Suprapubic skin (tissue), 4 donors: ENCODE results near the gene ZNF507. TPM values are rescaled to one million over a fixed set of nuclear protein-coding genes. Genes with fewer than 3 reads are reported as not detected.

ENCODE experiments used
- DNase-seq, 2 donors: peaks; one replicate each; pipeline ENCODE4 v3.0.0-alpha.2; 2019; ENCODE audit warnings: low spot score in 2 of 2
- H3K27ac ChIP-seq: fragments of 200-600 bp; sonication (generic); one replicate; pipeline ENCODE4 v1.5.1; 2019
- H3K27me3 ChIP-seq: fragments of 200-600 bp; sonication (generic); one replicate; pipeline ENCODE4 v1.5.1; 2019
- H3K36me3 ChIP-seq: fragments of 200-600 bp; sonication (generic); one replicate; pipeline ENCODE4 v1.5.1; 2019
- H3K4me1 ChIP-seq: fragments of 200-600 bp; sonication (generic); one replicate; pipeline ENCODE4 v1.5.1; 2019
- H3K4me3 ChIP-seq: fragments of 200-600 bp; sonication (generic); one replicate; pipeline ENCODE4 v1.5.1; 2019; ENCODE audit warnings: mild to moderate bottlenecking
- H3K9me3 ChIP-seq: fragments of 200-600 bp; sonication (generic); one replicate; pipeline ENCODE4 v1.5.1; 2019
- EP300 ChIP-seq: sonication (generic); formaldehyde crosslinking; IDR thresholded peaks from one replicate; pipeline ENCODE4 v1.6.1; 2017; ENCODE audit warnings: antibody characterized with exemption
- POLR2A ChIP-seq, 2 donors: fragments of 450-650 bp; IDR thresholded peaks; one replicate each; pipeline ENCODE4 v1.6.1; 2017; ENCODE audit warnings: antibody characterized with exemption in 2 of 2, mild to moderate bottlenecking in 2 of 2, moderate library complexity in 2 of 2
- POLR2AphosphoS5 ChIP-seq, 3 donors: sonication (generic); formaldehyde crosslinking; IDR thresholded peaks; one replicate each; pipeline ENCODE4 v1.6.1; 2017; ENCODE audit warnings: antibody characterized with exemption in 3 of 3
- WGBS: methylation state at CpG from one replicate; pipeline ENCODE4 v1.1.5; 2018; 5-methylcytosine and 5-hydroxymethylcytosine counted together
- total RNA-seq, 4 donors: library from RNA; depleted of rRNA; stranded (reverse); fragments of >200 nt; gene quantifications; one replicate each; pipeline ENCODE4 v1.1.0, GENCODE V29; 2016
- TF ChIP-seq, protein P1 (sequence below), 2 donors: fragments of 200-600 bp in 1 of 2; fragments of 450-650 bp in 1 of 2; sonication (generic) in 1 of 2; IDR thresholded peaks; one replicate each; pipeline ENCODE4 v1.5.1; 2016 to 2019; ENCODE audit warnings: antibody characterized with exemption in 2 of 2, mild to moderate bottlenecking in 1 of 2, moderate library complexity in 1 of 2

The ZNF507 gene
- total RNA-seq, 4 donors from 2014 or later = 11.2 to 34.0 (median 18.1) TPM

GRCh38 chr19:32355309-32355708, 9.9 kb downstream of the ZNF507 start:
- H3K36me3 ChIP-seq = peaks cover 70% of the 10 kb centered on the region
- no peak overlapping the region for H3K27ac ChIP-seq
- 92% methylated on average over 3 of the region's 3 CpGs for WGBS
- no peaks in the 10 kb centered on the region for H3K9me3 ChIP-seq
- DNase-seq = no peak
- H3K4me3 ChIP-seq = no peak overlapping the region
- H3K27me3 ChIP-seq = no peaks in the 10 kb centered on the region
- peaks cover 14% of the 10 kb centered on the region for H3K4me1 ChIP-seq
- TF ChIP-seq EP300 = no peak
- TF ChIP-seq POLR2A (IDR thresholded peaks at IDR 0.05) = no peak
- no peak for TF ChIP-seq POLR2AphosphoS5 (IDR thresholded peaks at IDR 0.05)
- TF ChIP-seq, protein P1, sequence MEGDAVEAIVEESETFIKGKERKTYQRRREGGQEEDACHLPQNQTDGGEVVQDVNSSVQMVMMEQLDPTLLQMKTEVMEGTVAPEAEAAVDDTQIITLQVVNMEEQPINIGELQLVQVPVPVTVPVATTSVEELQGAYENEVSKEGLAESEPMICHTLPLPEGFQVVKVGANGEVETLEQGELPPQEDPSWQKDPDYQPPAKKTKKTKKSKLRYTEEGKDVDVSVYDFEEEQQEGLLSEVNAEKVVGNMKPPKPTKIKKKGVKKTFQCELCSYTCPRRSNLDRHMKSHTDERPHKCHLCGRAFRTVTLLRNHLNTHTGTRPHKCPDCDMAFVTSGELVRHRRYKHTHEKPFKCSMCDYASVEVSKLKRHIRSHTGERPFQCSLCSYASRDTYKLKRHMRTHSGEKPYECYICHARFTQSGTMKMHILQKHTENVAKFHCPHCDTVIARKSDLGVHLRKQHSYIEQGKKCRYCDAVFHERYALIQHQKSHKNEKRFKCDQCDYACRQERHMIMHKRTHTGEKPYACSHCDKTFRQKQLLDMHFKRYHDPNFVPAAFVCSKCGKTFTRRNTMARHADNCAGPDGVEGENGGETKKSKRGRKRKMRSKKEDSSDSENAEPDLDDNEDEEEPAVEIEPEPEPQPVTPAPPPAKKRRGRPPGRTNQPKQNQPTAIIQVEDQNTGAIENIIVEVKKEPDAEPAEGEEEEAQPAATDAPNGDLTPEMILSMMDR (IDR thresholded peaks at IDR 0.05) = no peak

GRCh38 chr19:32357720-32358119, 12.3 kb downstream of the ZNF507 start:
- no peak for TF ChIP-seq POLR2A (IDR thresholded peaks at IDR 0.05)
- no peak for TF ChIP-seq POLR2AphosphoS5 (IDR thresholded peaks at IDR 0.05)
- TF ChIP-seq, protein P1 (IDR thresholded peaks at IDR 0.05) = no peak
- TF ChIP-seq EP300 = no peak
- peaks cover 11% of the 10 kb centered on the region for H3K4me1 ChIP-seq
- H3K9me3 ChIP-seq = no peaks in the 10 kb centered on the region
- peaks cover 78% of the 10 kb centered on the region for H3K36me3 ChIP-seq
- 6% methylated on average over 2 of the region's 2 CpGs for WGBS
- no peaks in the 10 kb centered on the region for H3K27me3 ChIP-seq
- no peak overlapping the region for H3K4me3 ChIP-seq
- no peak for DNase-seq
- H3K27ac ChIP-seq = no peak overlapping the region

GRCh38 chr19:32358321-32358720, 12.9 kb downstream of the ZNF507 start:
- Histone ChIP-seq H3K36me3 (peaks cover 72% of the 10 kb centered on the region), H3K4me1 (peaks cover 17% of the 10 kb centered on the region), H3K27me3 (no peaks in the 10 kb centered on the region), H3K9me3 (no peaks in the 10 kb centered on the region), H3K4me3 (no peak overlapping the region), H3K27ac (no peak overlapping the region)
- TF ChIP-seq POLR2AphosphoS5 (IDR thresholded peaks at IDR 0.05) (no peak), POLR2A (IDR thresholded peaks at IDR 0.05) (no peak), EP300 (no peak)
- TF ChIP-seq, protein P1 (IDR thresholded peaks at IDR 0.05) = no peak
- DNase-seq = no peak
- WGBS = 89% methylated on average over 5 of the region's 5 CpGs

DNA sequence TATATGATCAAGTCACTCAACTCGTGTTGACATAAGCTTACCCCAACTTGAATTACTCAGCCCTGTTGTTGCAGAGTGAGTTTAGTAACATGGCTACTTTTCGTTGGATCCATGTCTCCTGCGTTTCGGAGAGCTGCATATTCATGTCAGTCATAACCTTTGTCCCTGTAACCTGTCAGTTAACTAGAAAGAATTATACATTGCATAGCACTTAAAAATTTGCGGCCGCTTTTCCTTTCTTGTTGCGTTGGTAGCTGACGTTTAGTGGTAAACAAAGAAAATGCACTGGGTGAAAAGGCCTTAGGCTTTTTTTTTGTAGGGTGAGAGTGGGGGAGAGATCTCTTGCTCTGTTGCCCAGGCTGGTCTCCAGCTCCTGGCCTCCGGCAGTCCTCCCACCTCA, 14.2 kb downstream of the ZNF507 start:
- H3K4me1 ChIP-seq = peaks cover 18% of the 10 kb centered on the region
- no peak overlapping the region for H3K4me3 ChIP-seq
- H3K27me3 ChIP-seq = no peaks in the 10 kb centered on the region
- DNase-seq = no peak
- H3K27ac ChIP-seq = peak overlapping the region; percentile 30
- TF ChIP-seq POLR2A (IDR thresholded peaks at IDR 0.05) (no peak), EP300 (no peak), POLR2AphosphoS5 (IDR thresholded peaks at IDR 0.05) (no peak)
- TF ChIP-seq, protein P1 (IDR thresholded peaks at IDR 0.05) = no peak
- WGBS = 89% methylated on average over 9 of the region's 9 CpGs
- H3K9me3 ChIP-seq = no peaks in the 10 kb centered on the region
- H3K36me3 ChIP-seq = peaks cover 59% of the 10 kb centered on the region

DNA sequence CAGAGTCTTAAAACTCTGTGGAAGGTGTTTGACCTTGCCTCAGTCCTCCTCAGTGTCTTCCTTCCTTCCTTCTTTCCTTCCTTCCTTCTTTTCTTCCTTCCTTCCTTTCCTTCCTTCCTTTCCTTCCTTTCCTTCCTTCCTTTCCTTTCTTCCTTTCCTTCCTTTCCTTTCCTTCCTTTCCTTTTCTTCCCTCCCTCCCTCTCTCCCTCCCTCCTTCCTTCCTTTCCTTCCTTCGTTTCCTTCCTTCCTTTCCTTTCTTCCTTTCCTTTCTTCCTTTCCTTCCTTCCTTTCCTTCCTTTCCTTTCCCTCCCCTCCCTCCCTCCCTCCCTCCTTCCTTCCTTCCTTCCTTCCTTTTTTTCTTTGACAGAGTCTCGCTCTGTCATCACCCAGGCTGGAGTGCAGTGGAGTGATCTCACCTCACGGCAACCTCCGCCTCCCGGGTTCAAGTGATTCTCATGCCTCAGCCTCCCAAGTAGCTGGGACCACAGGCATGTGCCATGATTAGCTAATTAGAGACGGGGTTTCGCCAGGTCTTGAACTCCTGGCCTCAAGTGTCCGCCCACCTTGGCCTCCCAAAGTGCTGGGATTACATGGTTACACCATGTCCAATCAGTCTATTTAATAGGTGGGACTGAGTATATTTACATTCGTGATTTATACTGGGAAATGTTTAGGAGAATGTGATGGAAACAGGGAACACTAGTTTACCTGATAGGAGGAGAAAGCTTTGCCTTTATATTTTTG, 16.3 kb downstream of the ZNF507 start:
- H3K27ac ChIP-seq = peak overlapping the region; percentile 30
- H3K27me3 ChIP-seq = no peaks in the 10 kb centered on the region
- WGBS = 90% methylated on average over 9 of the region's 9 CpGs
- TF ChIP-seq POLR2A (IDR thresholded peaks at IDR 0.05) (no peak), EP300 (no peak), POLR2AphosphoS5 (IDR thresholded peaks at IDR 0.05) (no peak)
- TF ChIP-seq, protein P1 (IDR thresholded peaks at IDR 0.05) = no peak
- H3K36me3 ChIP-seq = peaks cover 44% of the 10 kb centered on the region
- no peak overlapping the region for H3K4me3 ChIP-seq
- H3K4me1 ChIP-seq = peaks cover 18% of the 10 kb centered on the region
- no peaks in the 10 kb centered on the region for H3K9me3 ChIP-seq
- DNase-seq = no peak
